Skeletal muscle tissue (tissue), 4 donors: Measurements from ENCODE around the gene TXNRD1. TPM values are rescaled to one million over a fixed set of nuclear protein-coding genes. Genes with fewer than 3 reads are reported as not detected.
A peak's percentile ranks its signal among the peaks of the same experiment; 100 is the strongest.
"Not testable (repeated sequence)": the region's sequence is repeated elsewhere in the genome, so short reads cannot be mapped to it uniquely, and the experiment has no call there.

Experiments used
- H3K27ac ChIP-seq: one replicate; pipeline ENCODE4 v1.7.0; 2013; ENCODE audit warnings: mild to moderate bottlenecking, low read depth, low read length, inconsistent platforms
- H3K27me3 ChIP-seq, 3 donors: one replicate each; pipeline ENCODE4 v1.7.0; 2013; ENCODE audit warnings: low read length in 3 of 3; ENCODE audit not compliant: control insufficient read depth in 3 of 3, insufficient read depth in 3 of 3
- H3K36me3 ChIP-seq, 3 donors: one replicate each; pipeline ENCODE4 v1.7.0; 2013; ENCODE audit warnings: low read length in 3 of 3; ENCODE audit not compliant: control insufficient read depth in 3 of 3, insufficient read depth in 3 of 3
- H3K4me1 ChIP-seq, 3 donors: one replicate each; pipeline ENCODE4 v1.7.0; 2013; ENCODE audit warnings: low read length in 3 of 3, mild to moderate bottlenecking in 3 of 3; ENCODE audit not compliant: control insufficient read depth in 3 of 3, insufficient read depth in 3 of 3
- H3K4me3 ChIP-seq, 3 donors: one replicate each; pipeline ENCODE4 v1.7.0; 2013; ENCODE audit warnings: low read length in 3 of 3
- H3K9ac ChIP-seq, 3 donors: one replicate each; pipeline ENCODE4 v1.7.0; 2013; ENCODE audit warnings: low read length in 3 of 3, mild to moderate bottlenecking in 3 of 3, moderate library complexity in 2 of 3, low read depth in 1 of 3
- H3K9me3 ChIP-seq, 3 donors: one replicate each; pipeline ENCODE4 v1.7.0; 2013; ENCODE audit warnings: low read length in 3 of 3; ENCODE audit not compliant: control insufficient read depth in 3 of 3
- total RNA-seq: library from RNA; depleted of rRNA; stranded (reverse); fragments of >200 nt; gene quantifications from one replicate; pipeline ENCODE4 v1.2.3, GENCODE V29; 2014
- donor health status: Osteomylitis.

The TXNRD1 gene
- total RNA-seq, 1 donor from 2014 or later: 41.2 TPM

GRCh38 chr12:104288635-104289274 lies 73.2 kb downstream of the TXNRD1 start:
- Histone ChIP-seq H3K4me1 (peaks cover 20 to 30% (median 25%) of the 10 kb centered on the region in 3 donors), H3K9me3 (no peaks in the 10 kb centered on the region), H3K27ac (peak overlapping the region; percentile 95), H3K9ac (peak overlapping the region; percentile 94 to 97 (median 97)), H3K36me3 (peaks cover 8 to 19% (median 15%) of the 10 kb centered on the region in 3 donors), H3K27me3 (no peaks in the 10 kb centered on the region), H3K4me3 (peak overlapping the region; percentile 91 to 95 (median 92))

- peaks cover 8 to 21% (median 21%) of the 10 kb centered on the region in 3 donors for H3K36me3 ChIP-seq
- no peak overlapping the region for H3K4me3 ChIP-seq
- no peak overlapping the region for H3K27ac ChIP-seq
- no peaks in the 10 kb centered on the region for H3K27me3 ChIP-seq
- no peaks in the 10 kb centered on the region for H3K9me3 ChIP-seq
- no peak overlapping the region for H3K9ac ChIP-seq
- peaks cover 22 to 36% (median 25%) of the 10 kb centered on the region in 3 donors for H3K4me1 ChIP-seq
These were observed 74.7 kb downstream of the TXNRD1 start for GRCh38 chr12:104290320-104290719.

GRCh38 chr12:104290855-104291254 lies 75.3 kb downstream of the TXNRD1 start:
- H3K36me3 ChIP-seq: peaks cover 8 to 24% (median 23%) of the 10 kb centered on the region in 3 donors
- no peak overlapping the region for H3K4me3 ChIP-seq
- H3K9ac ChIP-seq: no peak overlapping the region
- peaks cover 22 to 39% (median 25%) of the 10 kb centered on the region in 3 donors for H3K4me1 ChIP-seq
- no peaks in the 10 kb centered on the region for H3K9me3 ChIP-seq
- H3K27me3 ChIP-seq: no peaks in the 10 kb centered on the region
- H3K27ac ChIP-seq: no peak overlapping the region

GRCh38 chr12:104291867-104292524 lies 76.4 kb downstream of the TXNRD1 start:
- H3K36me3 ChIP-seq: peaks cover 8 to 30% (median 26%) of the 10 kb centered on the region in 3 donors
- no peak overlapping the region for H3K4me3 ChIP-seq
- H3K27me3 ChIP-seq: no peaks in the 10 kb centered on the region
- H3K27ac ChIP-seq: no peak overlapping the region
- H3K9me3 ChIP-seq: no peaks in the 10 kb centered on the region
- H3K4me1 ChIP-seq: peaks cover 16 to 33% (median 18%) of the 10 kb centered on the region in 3 donors
- no peak overlapping the region for H3K9ac ChIP-seq

GRCh38 chr12:104292872-104293794 lies 77.6 kb downstream of the TXNRD1 start:
- Histone ChIP-seq H3K9ac (no peak overlapping the region), H3K27ac (no peak overlapping the region), H3K27me3 (no peaks in the 10 kb centered on the region), H3K4me1 (peaks cover 13 to 30% (median 18%) of the 10 kb centered on the region in 3 donors), H3K9me3 (no peaks in the 10 kb centered on the region), H3K36me3 (peaks cover 8 to 30% (median 29%) of the 10 kb centered on the region in 3 donors), H3K4me3 (no peak overlapping the region)

- H3K27ac ChIP-seq, H3K4me3 ChIP-seq, H3K9ac ChIP-seq, H3K9me3 ChIP-seq, H3K27me3 ChIP-seq: not testable (repeated sequence)
- peaks cover 7 to 24% (median 11%) of the 10 kb centered on the region in 3 donors for H3K4me1 ChIP-seq
- peaks cover 8 to 30% (median 29%) of the 10 kb centered on the region in 3 donors for H3K36me3 ChIP-seq
These were observed 78.7 kb downstream of the TXNRD1 start for GRCh38 chr12:104294158-104294859.

GRCh38 chr12:104294927-104295668 lies 79.5 kb downstream of the TXNRD1 start:
- Histone ChIP-seq H3K27me3 (no peaks in the 10 kb centered on the region), H3K27ac (no peak overlapping the region), H3K4me3 (no peak overlapping the region), H3K9me3 (no peaks in the 10 kb centered on the region), H3K4me1 (peaks cover 2 to 18% (median 5%) of the 10 kb centered on the region in 3 donors), H3K9ac (no peak overlapping the region), H3K36me3 (peaks cover 8 to 30% (median 29%) of the 10 kb centered on the region in 3 donors)

GRCh38 chr12:104295954-104296353 lies 80.4 kb downstream of the TXNRD1 start:
- peaks cover 5 to 30% (median 26%) of the 10 kb centered on the region in 3 donors for H3K36me3 ChIP-seq
- no peaks in the 10 kb centered on the region for H3K27me3 ChIP-seq
- no peak overlapping the region for H3K9ac ChIP-seq
- H3K4me3 ChIP-seq: no peak overlapping the region
- no peaks in the 10 kb centered on the region for H3K9me3 ChIP-seq
- H3K4me1 ChIP-seq: peaks cover 2 to 24% (median 5%) of the 10 kb centered on the region in 3 donors
- H3K27ac ChIP-seq: no peak overlapping the region

- Histone ChIP-seq H3K4me3 (no peak overlapping the region), H3K9ac (no peak overlapping the region), H3K27me3 (no peaks in the 10 kb centered on the region), H3K9me3 (no peaks in the 10 kb centered on the region), H3K27ac (no peak overlapping the region), H3K4me1 (peaks cover 2 to 25% (median 5%) of the 10 kb centered on the region in 3 donors), H3K36me3 (peaks cover 2 to 27% (median 25%) of the 10 kb centered on the region in 3 donors)
These were observed 81.1 kb downstream of the TXNRD1 start for GRCh38 chr12:104296718-104297117.
